ENCODE results near the gene VNN1.

GRCh38 chr6:132725471-132725870, 11.6 kb upstream of the VNN1 start:
- no peak for TF ChIP-seq CTCF (conservative IDR thresholded peaks at IDR 0.05)
- TF ChIP-seq EZH2 (IDR thresholded peaks at IDR 0.05; ENCODE audit: low read depth), result no peak
